ENCODE measurements around the gene MALAT1.

MALAT1 gene

GRCh38 chr11:65540290-65541092 lies 41.6 kb downstream of the MALAT1 start:
- peak; percentile 82 for DNase-seq (ENCODE audit: low spot score)

- DNase-seq (ENCODE audit: low spot score) = no peak
These were observed 42.5 kb downstream of the MALAT1 start for GRCh38 chr11:65541093-65541982.

GRCh38 chr11:65542738-65543390 lies 44.0 kb downstream of the MALAT1 start:
- no peak for DNase-seq (ENCODE audit: low spot score)

GRCh38 chr11:65545853-65546216 lies 47.0 kb downstream of the MALAT1 start:
- no peak for DNase-seq (ENCODE audit: low spot score)

- DNase-seq (ENCODE audit: low spot score) = peak; percentile 96
These were observed 47.5 kb downstream of the MALAT1 start for GRCh38 chr11:65546217-65546958.

- no peak for DNase-seq (ENCODE audit: low spot score)
These were observed 48.7 kb downstream of the MALAT1 start for GRCh38 chr11:65547446-65548125.

- no peak for DNase-seq (ENCODE audit: low spot score)
These were observed 49.5 kb downstream of the MALAT1 start for GRCh38 chr11:65548395-65548794.

GRCh38 chr11:65549096-65549495 lies 50.3 kb downstream of the MALAT1 start:
- no peak for DNase-seq (ENCODE audit: low spot score)

- DNase-seq (ENCODE audit: low spot score) = peak; percentile 75
These were observed 52.9 kb downstream of the MALAT1 start for GRCh38 chr11:65551572-65552387.

- no peak for DNase-seq (ENCODE audit: low spot score)
These were observed 53.6 kb downstream of the MALAT1 start for GRCh38 chr11:65552388-65552951.

GRCh38 chr11:65553301-65554001 lies 54.6 kb downstream of the MALAT1 start:
- no peak for DNase-seq (ENCODE audit: low spot score)

- DNase-seq (ENCODE audit: low spot score) = no peak
These were observed 55.4 kb downstream of the MALAT1 start for GRCh38 chr11:65554057-65554818.

- no peak for DNase-seq (ENCODE audit: low spot score)
These were observed 56.1 kb downstream of the MALAT1 start for GRCh38 chr11:65554842-65555430.

GRCh38 chr11:65555693-65556231 lies 56.9 kb downstream of the MALAT1 start:
- DNase-seq (ENCODE audit: low spot score) = peak; percentile 59
